Stimulated activated naive CD8-positive, alpha-beta T cell treated with anti-CD3 and anti-CD28 coated beads, Interleukin-15, amount 100 ng/mL, for 72 hours (primary cell): ENCODE results near the gene DHFR.
"Not testable (repeated sequence)": the region's sequence is repeated elsewhere in the genome, so short reads cannot be mapped to it uniquely, and the experiment has no call there.

Experiments
- ATAC-seq: fragments of 150-1000 bp; cut with Tn5 transposase; 2 replicates; pipeline ENCODE4 v1.10.0; 2021; ENCODE audit warnings: mild to moderate bottlenecking, moderate library complexity
- DNase-seq, 2 donors: peaks; one replicate each; pipeline ENCODE4 v3.0.0; 2021 to 2022
- H3K27ac Mint-ChIP-seq, 2 donors: one replicate each; pipeline ENCODE4 v1.8.0; 2022; ENCODE audit warnings: mild to moderate bottlenecking in 2 of 2, mixed read lengths in 2 of 2, moderate library complexity in 2 of 2
- H3K27me3 Mint-ChIP-seq: one replicate; pipeline ENCODE4 v1.8.0; 2022; ENCODE audit warnings: mixed read lengths
- H3K4me1 Mint-ChIP-seq: one replicate; pipeline ENCODE4 v1.8.0; 2022; ENCODE audit warnings: mild to moderate bottlenecking, mixed read lengths
- H3K4me3 Mint-ChIP-seq, 2 donors: one replicate each; pipeline ENCODE4 v1.8.0; 2022; ENCODE audit warnings: mild to moderate bottlenecking in 2 of 2, mixed read lengths in 2 of 2, moderate library complexity in 1 of 2
- H3K9me3 Mint-ChIP-seq, 2 donors: one replicate each; pipeline ENCODE4 v1.8.0; 2022; ENCODE audit warnings: mixed read lengths in 2 of 2

Gene DHFR

DNA sequence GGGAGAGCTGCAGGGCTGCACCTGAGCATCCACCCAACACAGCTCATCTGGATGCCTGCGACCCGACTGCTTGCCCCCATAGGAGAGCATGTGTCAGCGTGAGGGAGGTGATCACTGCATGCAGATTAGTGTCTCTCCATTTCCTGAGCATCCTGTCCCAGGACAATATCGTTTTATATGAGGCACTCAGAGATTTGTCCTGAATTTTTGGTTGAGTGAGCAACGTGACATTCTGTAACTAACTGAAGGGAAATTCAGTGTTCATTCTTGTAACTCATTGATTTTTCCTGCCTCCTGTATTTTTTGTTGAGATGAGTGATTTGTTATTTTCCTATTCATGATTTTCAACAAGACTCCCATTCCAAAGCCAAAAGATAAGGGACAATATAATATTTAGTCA lies 64.0 kb downstream of the DHFR start:
- Mint-ChIP-seq H3K27me3 (peaks cover 6% of the 10 kb centered on the region), H3K27ac (no peak overlapping the region), H3K4me3 (no peak overlapping the region), H3K4me1 (no peaks in the 10 kb centered on the region), H3K9me3 (no peaks in the 10 kb centered on the region)
- ATAC-seq = no peak
- DNase-seq = no peak

DNA sequence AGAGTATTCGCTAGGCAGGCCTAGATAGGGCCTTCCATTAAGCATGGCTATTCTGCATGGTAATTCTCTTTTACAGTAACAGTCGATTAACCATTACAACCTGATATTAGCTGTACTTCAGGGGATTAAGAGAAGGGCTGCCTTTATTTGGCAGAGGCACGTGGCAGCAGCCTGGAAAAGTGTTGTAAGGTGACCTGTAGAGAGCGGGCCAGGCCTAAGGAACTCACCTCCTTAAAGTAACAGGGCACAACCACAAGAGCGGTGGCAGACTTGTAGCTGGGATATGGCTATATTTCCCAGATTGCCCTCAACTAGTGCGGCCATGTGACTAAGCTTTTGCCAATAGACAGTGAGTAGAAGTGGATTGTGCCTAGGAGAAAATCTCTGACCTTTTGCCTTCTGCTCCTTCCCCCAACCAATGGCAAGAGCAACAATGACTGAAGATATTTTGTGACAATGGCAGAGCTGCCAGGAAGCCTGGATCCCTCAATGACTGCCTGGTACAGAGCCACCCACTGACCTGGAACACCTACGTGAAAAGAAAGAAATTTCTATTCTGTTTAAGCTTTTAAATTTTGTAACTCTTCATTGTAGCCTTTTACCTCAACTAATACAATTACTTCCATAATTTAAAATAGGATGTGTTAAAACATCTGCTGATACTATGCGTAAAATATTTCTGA lies 65.8 kb downstream of the DHFR start:
- DNase-seq = no peak
- H3K27ac Mint-ChIP-seq = no peak overlapping the region
- H3K4me1 Mint-ChIP-seq = no peaks in the 10 kb centered on the region
- no peak for ATAC-seq
- no peak overlapping the region for H3K4me3 Mint-ChIP-seq
- H3K9me3 Mint-ChIP-seq = no peaks in the 10 kb centered on the region
- H3K27me3 Mint-ChIP-seq = peaks cover 15% of the 10 kb centered on the region

DNA sequence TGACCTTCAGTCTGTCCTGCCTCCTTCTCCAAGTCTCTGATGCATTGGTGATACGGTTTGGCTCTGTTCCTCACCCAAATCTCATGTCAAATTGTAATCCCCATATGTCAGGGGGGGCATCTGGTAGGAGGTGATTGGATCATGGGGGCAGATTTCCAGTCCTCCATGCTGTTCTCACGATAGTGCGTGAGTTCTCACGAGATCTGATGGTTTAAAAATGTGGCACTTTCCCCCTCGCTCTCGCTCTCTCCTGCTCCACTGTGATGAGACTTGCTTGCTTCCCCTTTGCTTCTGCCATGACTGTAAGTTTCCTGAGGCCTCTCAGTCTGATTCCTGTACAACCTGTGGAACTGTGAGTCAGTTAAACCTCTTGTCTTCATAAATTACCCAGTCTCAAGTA lies 70.0 kb downstream of the DHFR start:
- no peak overlapping the region for H3K4me3 Mint-ChIP-seq
- H3K9me3 Mint-ChIP-seq = no peaks in the 10 kb centered on the region
- H3K4me1 Mint-ChIP-seq = no peaks in the 10 kb centered on the region
- H3K27me3 Mint-ChIP-seq = peaks cover 14% of the 10 kb centered on the region
- DNase-seq = no peak
- ATAC-seq = no peak
- no peak overlapping the region for H3K27ac Mint-ChIP-seq

DNA sequence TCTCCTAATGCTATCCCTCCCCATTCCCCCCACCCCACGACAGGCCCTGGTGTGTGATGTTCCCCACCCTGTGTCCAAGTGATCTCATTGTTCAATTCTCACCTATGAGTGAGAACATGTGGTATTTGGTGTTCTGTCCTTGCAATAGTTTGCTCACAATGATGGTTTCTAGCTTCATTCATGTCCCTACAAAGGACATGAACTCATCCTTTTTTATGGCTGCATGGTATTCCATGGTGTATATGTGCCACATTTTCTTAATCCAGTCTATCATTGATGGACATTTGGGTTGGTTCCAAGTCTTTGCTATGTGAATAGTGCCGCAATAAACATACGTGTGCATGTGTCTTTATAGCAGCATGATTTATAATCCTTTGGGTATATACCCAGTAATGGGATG lies 74.5 kb downstream of the DHFR start:
- H3K4me1 Mint-ChIP-seq, ATAC-seq, H3K4me3 Mint-ChIP-seq, H3K9me3 Mint-ChIP-seq, H3K27ac Mint-ChIP-seq, DNase-seq: not testable (repeated sequence)
- peaks cover 14% of the 10 kb centered on the region for H3K27me3 Mint-ChIP-seq

DNA sequence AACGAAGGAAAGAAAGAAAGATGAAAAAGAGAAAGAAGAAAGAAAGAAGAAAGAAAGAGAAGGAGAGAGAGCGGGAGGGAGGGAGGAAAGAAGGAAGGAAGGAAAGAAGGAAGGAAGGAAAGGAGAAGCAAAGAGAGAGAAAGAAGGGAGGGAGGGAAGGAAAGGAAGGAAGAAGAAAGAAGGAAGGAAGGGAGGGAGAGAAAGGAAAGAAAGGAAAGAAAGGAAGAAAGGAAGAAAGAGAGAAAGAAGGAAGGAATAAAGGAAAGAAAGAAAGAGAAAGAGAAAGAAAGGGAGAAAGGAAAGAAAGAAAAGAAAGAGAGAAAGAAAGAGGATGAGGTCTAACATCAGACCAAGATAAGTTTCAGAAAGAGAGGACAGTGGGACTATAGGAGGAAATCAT lies 75.7 kb downstream of the DHFR start:
- H3K9me3 Mint-ChIP-seq = no peaks in the 10 kb centered on the region
- ATAC-seq (no peak), DNase-seq (no peak)
- H3K4me3 Mint-ChIP-seq = no peak overlapping the region
- H3K4me1 Mint-ChIP-seq = no peaks in the 10 kb centered on the region
- peaks cover 14% of the 10 kb centered on the region for H3K27me3 Mint-ChIP-seq
- H3K27ac Mint-ChIP-seq = no peak overlapping the region

DNA sequence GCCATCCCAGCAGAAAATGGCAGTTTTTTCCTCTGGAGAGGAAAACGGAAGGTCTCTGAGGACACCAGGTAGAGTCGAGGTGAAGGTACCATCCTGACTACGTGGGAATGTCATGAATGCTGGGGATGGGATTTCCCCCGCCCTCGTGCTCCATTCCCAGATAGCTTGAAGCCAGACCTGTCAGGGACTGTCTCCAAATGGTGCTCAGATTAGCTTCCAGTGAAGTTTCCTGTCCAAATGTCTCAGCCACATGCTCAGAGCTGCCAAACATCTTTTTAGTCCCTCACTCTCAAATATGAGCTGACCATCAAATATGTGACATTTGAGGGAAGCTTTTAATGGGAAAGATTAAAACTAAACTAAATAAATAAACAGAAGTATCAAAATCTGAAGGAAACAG lies 77.1 kb downstream of the DHFR start:
- DNase-seq (no peak), ATAC-seq (no peak)
- no peaks in the 10 kb centered on the region for H3K4me1 Mint-ChIP-seq
- H3K27me3 Mint-ChIP-seq = peaks cover 28% of the 10 kb centered on the region
- no peak overlapping the region for H3K4me3 Mint-ChIP-seq
- no peak overlapping the region for H3K27ac Mint-ChIP-seq
- no peaks in the 10 kb centered on the region for H3K9me3 Mint-ChIP-seq

DNA sequence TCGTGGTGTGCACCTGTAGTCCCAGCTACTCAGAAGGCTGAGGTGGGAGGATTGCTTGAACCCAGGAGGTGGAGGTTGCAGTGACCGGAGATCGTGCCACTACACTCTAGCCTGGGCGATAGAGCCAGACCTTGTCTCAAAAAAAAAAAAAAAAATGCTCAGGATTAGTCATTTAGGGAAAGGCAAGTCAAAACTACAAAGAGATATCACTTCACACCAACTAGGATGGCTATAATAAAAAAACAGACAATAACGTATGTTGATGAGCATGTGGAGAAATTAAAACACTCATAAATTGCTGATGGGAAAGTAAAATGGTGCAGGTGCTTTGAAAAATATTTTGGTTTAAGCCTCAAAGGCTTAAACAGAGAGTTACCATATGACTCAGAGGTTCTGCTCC lies 78.4 kb downstream of the DHFR start:
- Mint-ChIP-seq H3K4me1 (no peaks in the 10 kb centered on the region), H3K9me3 (no peaks in the 10 kb centered on the region), H3K27ac (no peak overlapping the region), H3K4me3 (no peak overlapping the region), H3K27me3 (peaks cover 35% of the 10 kb centered on the region)
- DNase-seq (no peak), ATAC-seq (no peak)
